Measurements from ENCODE around the gene USHBP1. TPM values are rescaled to one million over a fixed set of nuclear protein-coding genes. Genes with fewer than 3 reads are reported as not detected.

The USHBP1 gene
- total and polyA plus RNA-seq, 2 donors (not counting 1 experiment from before 2014, with no cell fraction given): not detected

GRCh38 chr19:17240826-17241399 is 23.6 kb downstream of the USHBP1 start:
- Histone ChIP-seq H3K4me3 (replicated peaks in 1 of 4; ENCODE audit: control extremely low read depth in 1 of 4, insufficient read depth in 1 of 4, low read depth in 3 of 4, low read length in 4 of 4) (no peak overlapping the region), H4K20me1 (ENCODE audit: control insufficient read depth, extremely low read depth, insufficient read depth, low read length) (no peaks in the 10 kb centered on the region), H3K4me2 (ENCODE audit: extremely low read depth, insufficient read depth, low read length) (no peak overlapping the region), H3K79me2 (ENCODE audit: control insufficient read depth, insufficient read depth, low read length) (peaks cover 40% of the 10 kb centered on the region), H3K36me3 (ENCODE audit: control insufficient read depth, insufficient read depth, low read length) (peaks cover 8% of the 10 kb centered on the region), H3K9ac (ENCODE audit: insufficient read depth, low read length) (no peak overlapping the region), H2AFZ (ENCODE audit: low read length) (no peak overlapping the region), H3K4me1 (ENCODE audit: control insufficient read depth, extremely low read depth, insufficient read depth, low read length) (peaks cover 4% of the 10 kb centered on the region), H3K27me3 (ENCODE audit: control insufficient read depth, insufficient read depth, low read length) (no peaks in the 10 kb centered on the region), H3K9me3 (ENCODE audit: control insufficient read depth, insufficient read depth, low read depth, low read length) (no peaks in the 10 kb centered on the region), H3K27ac (ENCODE audit: insufficient read depth, low read length) (no peak overlapping the region)
- TF ChIP-seq EZH2 (IDR thresholded peaks at IDR 0.05; ENCODE audit: low read length, missing control alignments) (no peak), CTCF (conservative IDR thresholded peaks at IDR 0.05 in 1 of 2, IDR thresholded peaks at IDR 0.05 in 1 of 2; ENCODE audit: low read depth in 1 of 2, low read length in 2 of 2) (no peak)
- DNase-seq (ENCODE audit: low read depth in 2 of 2): no peak

- peaks cover 8% of the 10 kb centered on the region for H3K36me3 ChIP-seq (ENCODE audit: control insufficient read depth, insufficient read depth, low read length)
- no peaks in the 10 kb centered on the region for H4K20me1 ChIP-seq (ENCODE audit: control insufficient read depth, extremely low read depth, insufficient read depth, low read length)
- H3K9ac ChIP-seq (ENCODE audit: insufficient read depth, low read length): no peak overlapping the region
- no peak overlapping the region for H3K27ac ChIP-seq (ENCODE audit: insufficient read depth, low read length)
- no peak overlapping the region for H2AFZ ChIP-seq (ENCODE audit: low read length)
- H3K9me3 ChIP-seq (ENCODE audit: control insufficient read depth, insufficient read depth, low read depth, low read length): no peaks in the 10 kb centered on the region
- H3K4me2 ChIP-seq (ENCODE audit: extremely low read depth, insufficient read depth, low read length): no peak overlapping the region
- no peaks in the 10 kb centered on the region for H3K27me3 ChIP-seq (ENCODE audit: control insufficient read depth, insufficient read depth, low read length)
- TF ChIP-seq EZH2 (IDR thresholded peaks at IDR 0.05; ENCODE audit: low read length, missing control alignments): no peak
- TF ChIP-seq CTCF (conservative IDR thresholded peaks at IDR 0.05 in 1 of 2, IDR thresholded peaks at IDR 0.05 in 1 of 2; ENCODE audit: low read depth in 1 of 2, low read length in 2 of 2): no peak
- no peak for DNase-seq (ENCODE audit: low read depth in 2 of 2)
- peaks cover 5% of the 10 kb centered on the region for H3K4me1 ChIP-seq (ENCODE audit: control insufficient read depth, extremely low read depth, insufficient read depth, low read length)
- H3K79me2 ChIP-seq (ENCODE audit: control insufficient read depth, insufficient read depth, low read length): peaks cover 41% of the 10 kb centered on the region
- no peak overlapping the region for H3K4me3 ChIP-seq (replicated peaks in 1 of 4; ENCODE audit: control extremely low read depth in 1 of 4, insufficient read depth in 1 of 4, low read depth in 3 of 4, low read length in 4 of 4)
These were observed 24.3 kb downstream of the USHBP1 start for GRCh38 chr19:17240062-17240752.

GRCh38 chr19:17237747-17238706 is 26.5 kb downstream of the USHBP1 start:
- no peak overlapping the region for H3K4me3 ChIP-seq (replicated peaks in 1 of 4; ENCODE audit: control extremely low read depth in 1 of 4, insufficient read depth in 1 of 4, low read depth in 3 of 4, low read length in 4 of 4)
- no peak overlapping the region for H2AFZ ChIP-seq (ENCODE audit: low read length)
- H3K27ac ChIP-seq (ENCODE audit: insufficient read depth, low read length): no peak overlapping the region
- H3K9ac ChIP-seq (ENCODE audit: insufficient read depth, low read length): no peak overlapping the region
- H3K36me3 ChIP-seq (ENCODE audit: control insufficient read depth, insufficient read depth, low read length): peaks cover 12% of the 10 kb centered on the region
- H4K20me1 ChIP-seq (ENCODE audit: control insufficient read depth, extremely low read depth, insufficient read depth, low read length): no peaks in the 10 kb centered on the region
- TF ChIP-seq CTCF (conservative IDR thresholded peaks at IDR 0.05 in 1 of 2, IDR thresholded peaks at IDR 0.05 in 1 of 2; ENCODE audit: low read depth in 1 of 2, low read length in 2 of 2) (no peak), EZH2 (IDR thresholded peaks at IDR 0.05; ENCODE audit: low read length, missing control alignments) (no peak)
- H3K4me1 ChIP-seq (ENCODE audit: control insufficient read depth, extremely low read depth, insufficient read depth, low read length): peaks cover 9% of the 10 kb centered on the region
- no peak overlapping the region for H3K4me2 ChIP-seq (ENCODE audit: extremely low read depth, insufficient read depth, low read length)
- no peaks in the 10 kb centered on the region for H3K27me3 ChIP-seq (ENCODE audit: control insufficient read depth, insufficient read depth, low read length)
- peaks cover 32% of the 10 kb centered on the region for H3K79me2 ChIP-seq (ENCODE audit: control insufficient read depth, insufficient read depth, low read length)
- no peak for DNase-seq (ENCODE audit: low read depth in 2 of 2)
- H3K9me3 ChIP-seq (ENCODE audit: control insufficient read depth, insufficient read depth, low read depth, low read length): no peaks in the 10 kb centered on the region

All from fibroblast of lung (primary cell).